Measurements from ENCODE around the gene CNOT8.

DNA sequence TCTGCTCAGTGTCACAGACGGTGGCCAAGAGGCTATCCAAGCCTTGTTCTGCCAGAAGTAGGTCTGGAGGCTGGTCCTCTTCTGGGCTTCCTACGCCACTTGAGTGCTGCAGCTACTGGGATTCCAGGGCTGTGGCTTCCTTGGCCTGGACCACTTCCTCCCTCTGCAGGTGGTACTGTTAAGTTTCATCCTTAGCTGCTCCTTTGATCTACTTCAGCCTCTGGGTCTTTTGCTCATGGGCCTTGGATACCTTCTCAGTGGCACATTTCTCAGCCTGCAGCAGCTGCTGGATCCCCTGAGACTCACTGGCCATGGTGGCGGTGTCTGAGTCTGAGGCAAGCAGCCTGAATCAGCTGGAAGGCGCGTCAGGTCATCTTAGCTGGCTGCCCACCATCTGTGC is 10.3 kb downstream of the CNOT8 start:
- TF ChIP-seq POLR2A (IDR thresholded peaks at IDR 0.05): no peak
- TF ChIP-seq, protein P1, sequence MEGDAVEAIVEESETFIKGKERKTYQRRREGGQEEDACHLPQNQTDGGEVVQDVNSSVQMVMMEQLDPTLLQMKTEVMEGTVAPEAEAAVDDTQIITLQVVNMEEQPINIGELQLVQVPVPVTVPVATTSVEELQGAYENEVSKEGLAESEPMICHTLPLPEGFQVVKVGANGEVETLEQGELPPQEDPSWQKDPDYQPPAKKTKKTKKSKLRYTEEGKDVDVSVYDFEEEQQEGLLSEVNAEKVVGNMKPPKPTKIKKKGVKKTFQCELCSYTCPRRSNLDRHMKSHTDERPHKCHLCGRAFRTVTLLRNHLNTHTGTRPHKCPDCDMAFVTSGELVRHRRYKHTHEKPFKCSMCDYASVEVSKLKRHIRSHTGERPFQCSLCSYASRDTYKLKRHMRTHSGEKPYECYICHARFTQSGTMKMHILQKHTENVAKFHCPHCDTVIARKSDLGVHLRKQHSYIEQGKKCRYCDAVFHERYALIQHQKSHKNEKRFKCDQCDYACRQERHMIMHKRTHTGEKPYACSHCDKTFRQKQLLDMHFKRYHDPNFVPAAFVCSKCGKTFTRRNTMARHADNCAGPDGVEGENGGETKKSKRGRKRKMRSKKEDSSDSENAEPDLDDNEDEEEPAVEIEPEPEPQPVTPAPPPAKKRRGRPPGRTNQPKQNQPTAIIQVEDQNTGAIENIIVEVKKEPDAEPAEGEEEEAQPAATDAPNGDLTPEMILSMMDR (IDR thresholded peaks at IDR 0.05): no peak

Measured in body of pancreas (tissue), 4 donors.